Neural progenitor cell (in vitro differentiated cells): ENCODE data around the gene IREB2.

ENCODE experiments used
- EZH2 ChIP-seq: fragments of 200-600 bp; sonication (generic); IDR thresholded peaks from 2 replicates; pipeline ENCODE4 v1.6.1; 2017; ENCODE audit warnings: antibody characterized with exemption, mild to moderate bottlenecking, moderate library complexity
- TF ChIP-seq, protein P1 (sequence below): fragments of 200-600 bp; sonication (generic); IDR thresholded peaks from 2 replicates; pipeline ENCODE4 v1.5.1; 2017; ENCODE audit warnings: antibody characterized with exemption, mild to moderate bottlenecking

DNA sequence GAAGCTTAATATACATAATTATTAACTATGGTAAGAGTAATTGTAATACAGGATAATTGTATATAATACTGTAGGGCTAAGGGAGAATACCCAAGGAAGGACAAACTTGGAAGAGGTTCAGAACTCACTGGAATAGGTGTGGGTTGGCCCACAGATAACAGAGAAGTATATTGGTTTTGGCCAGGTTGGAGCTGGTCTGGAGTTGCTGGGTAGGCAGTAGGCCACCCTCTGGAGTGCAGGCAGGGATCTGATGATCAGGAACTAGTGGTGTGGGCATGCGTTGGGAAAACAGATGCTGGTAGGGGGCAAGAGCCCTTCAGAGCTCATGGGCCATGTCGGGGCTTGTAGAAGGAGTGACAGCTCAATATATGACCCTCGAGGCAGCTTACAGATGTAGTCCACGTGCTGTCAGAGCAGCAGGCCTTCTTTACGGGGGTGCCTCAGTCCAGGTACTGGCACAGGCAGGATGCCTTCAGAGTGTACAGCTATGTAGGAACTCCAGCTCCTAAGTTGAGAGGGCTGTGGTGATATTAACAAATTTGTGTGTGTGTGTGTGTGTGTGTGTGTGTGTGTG, 12.4 kb downstream of the IREB2 start:
- TF ChIP-seq, protein P1, sequence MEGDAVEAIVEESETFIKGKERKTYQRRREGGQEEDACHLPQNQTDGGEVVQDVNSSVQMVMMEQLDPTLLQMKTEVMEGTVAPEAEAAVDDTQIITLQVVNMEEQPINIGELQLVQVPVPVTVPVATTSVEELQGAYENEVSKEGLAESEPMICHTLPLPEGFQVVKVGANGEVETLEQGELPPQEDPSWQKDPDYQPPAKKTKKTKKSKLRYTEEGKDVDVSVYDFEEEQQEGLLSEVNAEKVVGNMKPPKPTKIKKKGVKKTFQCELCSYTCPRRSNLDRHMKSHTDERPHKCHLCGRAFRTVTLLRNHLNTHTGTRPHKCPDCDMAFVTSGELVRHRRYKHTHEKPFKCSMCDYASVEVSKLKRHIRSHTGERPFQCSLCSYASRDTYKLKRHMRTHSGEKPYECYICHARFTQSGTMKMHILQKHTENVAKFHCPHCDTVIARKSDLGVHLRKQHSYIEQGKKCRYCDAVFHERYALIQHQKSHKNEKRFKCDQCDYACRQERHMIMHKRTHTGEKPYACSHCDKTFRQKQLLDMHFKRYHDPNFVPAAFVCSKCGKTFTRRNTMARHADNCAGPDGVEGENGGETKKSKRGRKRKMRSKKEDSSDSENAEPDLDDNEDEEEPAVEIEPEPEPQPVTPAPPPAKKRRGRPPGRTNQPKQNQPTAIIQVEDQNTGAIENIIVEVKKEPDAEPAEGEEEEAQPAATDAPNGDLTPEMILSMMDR, result no peak
- no peak for TF ChIP-seq EZH2
